Measurements from ENCODE around the gene TP53I11.

Gene TP53I11

DNA sequence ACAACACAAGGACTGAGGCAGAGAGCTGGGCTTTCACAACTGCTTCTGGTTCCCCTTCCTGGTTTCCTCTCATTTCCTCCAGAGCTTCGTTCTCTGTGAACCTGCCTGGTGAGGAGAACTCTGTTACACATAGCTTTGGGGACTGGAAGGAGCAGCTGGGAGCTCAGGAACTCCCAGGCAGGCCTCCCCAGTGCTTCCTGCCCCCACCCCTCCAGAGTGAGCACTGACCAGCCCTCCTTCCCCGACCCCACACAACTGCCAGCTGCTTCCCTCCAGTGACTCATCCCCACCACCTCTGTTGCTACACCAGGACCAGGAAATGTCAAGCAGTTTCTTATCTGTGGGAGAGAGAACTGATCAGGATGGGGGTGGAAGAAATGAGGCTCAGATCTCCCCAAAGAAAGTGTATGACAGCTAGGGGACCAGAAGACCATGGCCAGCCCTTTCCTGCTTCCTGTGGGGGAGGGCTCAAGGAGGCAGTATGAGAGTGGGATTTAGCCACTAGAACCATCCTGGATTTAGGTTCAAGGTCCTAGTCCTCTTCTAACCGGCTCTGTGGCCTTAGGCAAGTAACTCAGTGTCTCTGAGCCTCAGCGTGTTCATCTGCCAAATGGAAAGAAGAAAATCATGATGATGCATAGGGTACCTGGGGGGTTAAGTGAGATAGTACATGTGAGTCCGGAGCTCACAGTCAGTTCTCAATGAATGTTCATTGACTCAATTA lies 4.5 kb upstream of the TP53I11 start:
- DNase-seq (ENCODE audit: low spot score): no peak

DNA sequence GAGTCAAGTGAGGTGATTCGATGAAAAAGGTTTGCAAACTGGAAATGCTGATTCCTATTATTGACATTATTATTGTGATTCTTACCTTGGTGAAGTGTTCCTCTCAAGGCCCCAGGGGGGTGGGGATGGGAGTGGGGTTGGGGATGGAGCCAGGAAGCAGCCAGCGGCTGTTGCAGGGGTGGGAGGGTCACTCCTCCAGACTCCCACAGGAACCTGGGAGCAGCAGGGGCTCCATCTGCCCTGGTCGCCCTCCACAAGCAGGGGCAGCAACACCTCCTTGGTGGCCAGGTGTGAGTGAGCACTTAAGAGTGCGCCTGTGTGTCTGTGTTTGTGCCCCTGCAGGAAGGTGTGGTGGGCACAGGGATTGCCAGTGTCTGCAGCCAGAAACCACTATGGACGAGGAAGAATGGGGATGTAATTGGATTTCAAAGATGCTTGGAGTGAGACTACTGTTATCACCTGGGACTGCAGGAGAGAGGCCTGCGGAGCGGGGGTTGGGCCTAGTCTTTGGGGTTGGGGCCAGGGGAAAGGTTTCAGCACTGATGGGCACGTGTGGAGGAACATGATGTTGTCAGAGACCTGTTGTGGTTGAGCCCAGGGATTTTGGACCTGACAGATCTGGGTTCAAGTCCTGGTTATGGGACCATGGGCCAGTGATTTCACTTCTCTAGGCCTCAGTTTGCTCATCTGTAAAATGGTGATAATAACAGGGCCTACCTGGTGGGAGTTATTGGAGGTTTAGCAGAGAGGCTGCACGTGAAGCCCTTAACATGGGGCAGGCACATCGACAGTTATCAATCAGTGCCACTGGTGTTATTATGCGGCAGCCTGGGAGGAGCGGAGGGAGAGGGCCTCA lies 3.6 kb upstream of the TP53I11 start:
- no peak for DNase-seq (ENCODE audit: low spot score)

DNA sequence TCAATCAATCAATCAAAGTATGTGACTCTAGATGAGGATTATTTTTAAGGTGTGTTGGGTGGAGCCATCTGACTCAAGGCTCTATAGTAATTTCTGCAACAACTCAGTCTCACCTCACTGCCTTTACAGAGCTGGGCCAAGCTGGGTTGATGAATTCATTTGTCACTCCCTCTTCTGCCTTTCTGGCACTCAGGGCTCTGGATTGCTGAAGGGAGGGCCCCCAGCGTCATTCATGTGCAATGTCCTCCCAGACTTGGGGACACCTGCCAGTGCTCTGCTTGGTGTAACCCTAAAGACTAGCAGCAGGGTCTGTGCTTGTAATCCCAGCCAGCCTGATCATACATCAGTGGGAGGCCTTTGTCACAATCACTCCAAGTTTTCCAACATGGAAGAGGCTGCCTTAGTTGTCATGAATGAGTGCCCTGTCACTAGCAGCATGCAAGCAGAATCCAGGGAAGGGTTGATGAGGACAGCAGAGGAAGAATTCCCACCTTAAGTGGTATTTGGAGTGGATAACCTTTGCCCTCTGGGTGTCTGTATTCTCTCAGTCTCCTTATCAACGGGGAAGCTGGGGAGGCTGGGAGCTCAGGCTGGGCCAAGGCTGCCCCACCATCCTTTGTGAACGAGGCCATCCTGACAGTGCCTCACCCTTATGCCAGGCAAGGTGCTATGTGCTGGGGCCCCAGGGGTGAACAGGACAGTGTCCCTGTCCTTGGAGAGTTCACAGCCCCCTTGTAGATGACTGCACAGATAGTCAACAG lies 2.0 kb upstream of the TP53I11 start:
- no peak for DNase-seq (ENCODE audit: low spot score)

DNA sequence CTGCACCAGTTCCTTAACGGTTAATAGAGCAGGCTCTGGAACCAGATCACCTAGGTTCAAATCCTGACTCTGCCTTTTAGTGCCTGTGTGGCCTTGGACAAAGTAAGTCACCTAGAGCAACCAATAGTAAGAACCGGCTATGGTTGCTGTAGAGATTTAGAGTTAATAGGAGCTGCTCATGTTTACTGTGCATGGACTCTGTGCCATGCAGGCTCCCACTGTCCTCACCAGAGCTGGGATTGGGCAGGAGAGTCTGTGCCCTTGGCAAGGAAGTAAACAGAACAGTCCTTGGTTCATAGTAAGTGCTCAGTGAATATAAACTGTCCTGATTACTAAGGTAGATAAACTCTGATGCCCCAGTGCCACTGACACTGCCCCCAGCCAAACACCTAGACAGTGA lies 1.4 kb upstream of the TP53I11 start:
- no peak for DNase-seq (ENCODE audit: low spot score)

DNA sequence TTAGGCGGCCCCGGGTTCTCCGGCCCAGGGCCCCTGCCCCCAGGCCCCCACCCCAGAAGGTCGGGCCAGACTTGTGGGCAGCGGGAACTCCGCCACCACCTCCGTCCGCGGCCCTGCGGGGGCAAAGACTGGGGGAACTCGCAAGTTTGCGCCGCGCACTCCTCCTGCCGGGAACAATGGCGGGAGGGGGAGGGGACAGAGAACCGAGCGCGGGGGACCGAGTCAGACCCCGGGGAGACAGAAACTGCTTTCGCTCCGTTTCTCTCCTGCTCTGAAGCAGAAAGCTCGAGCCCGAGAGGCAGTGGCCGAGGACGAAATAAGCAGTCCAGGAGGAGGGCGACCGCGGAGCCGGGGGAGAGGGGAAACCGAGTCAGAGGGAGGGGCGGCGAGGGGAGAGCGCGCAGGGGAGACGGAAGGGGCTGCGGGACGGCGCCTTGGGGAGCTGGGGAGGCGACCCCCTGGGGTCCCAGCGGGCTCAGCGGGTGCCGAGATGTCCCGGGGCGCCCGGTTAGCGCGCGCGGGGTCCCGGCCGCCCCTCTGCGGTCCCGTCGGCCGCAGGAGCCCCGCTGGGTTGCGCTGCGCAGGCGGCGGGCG lies 555 bp downstream of the TP53I11 start:
- DNase-seq (ENCODE audit: low spot score): no peak

DNA sequence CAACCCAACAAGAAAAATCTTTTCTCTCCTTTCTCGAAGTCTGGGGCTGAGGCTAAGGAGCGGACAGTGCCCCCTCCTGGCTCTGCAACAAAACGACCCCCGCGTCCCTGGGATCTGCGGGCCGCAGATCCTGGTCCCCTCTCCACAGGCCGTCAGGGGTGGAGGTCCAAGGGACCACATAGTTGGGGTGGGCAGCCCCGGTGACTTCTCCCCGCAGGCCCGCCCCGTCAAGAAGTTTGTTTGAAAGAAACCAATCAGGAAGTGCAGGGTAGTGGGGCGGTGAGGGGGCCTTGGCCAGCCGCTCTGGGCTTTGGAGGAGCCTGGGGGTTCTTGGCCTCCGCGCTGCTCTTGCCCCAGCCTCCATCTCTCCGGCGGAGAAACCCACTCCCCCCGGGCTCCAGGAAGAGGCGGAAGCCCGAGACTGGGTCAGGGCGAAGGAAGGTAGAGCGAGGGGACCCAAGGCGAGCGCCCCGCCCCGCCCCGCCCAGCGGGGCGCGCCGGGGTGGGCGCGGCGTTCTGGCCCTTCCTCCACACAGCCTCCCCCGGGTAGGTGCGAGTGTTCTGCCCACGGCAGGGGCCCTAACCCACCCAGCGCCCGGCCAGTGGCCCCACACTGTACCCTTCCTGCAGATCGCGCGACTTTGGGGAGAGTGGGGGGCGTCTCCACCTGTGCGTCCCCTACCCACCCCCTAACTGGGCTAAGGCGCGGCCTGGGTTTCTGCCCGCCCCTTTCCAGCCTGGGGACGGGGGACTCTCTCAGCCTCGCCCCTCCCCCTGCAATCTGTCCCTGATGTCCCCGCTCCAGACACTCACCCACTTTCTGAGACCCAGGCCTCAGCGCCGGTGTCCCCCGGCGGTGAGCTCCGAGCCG lies 1.3 kb downstream of the TP53I11 start:
- DNase-seq (ENCODE audit: low spot score): peak; percentile 60

DNA sequence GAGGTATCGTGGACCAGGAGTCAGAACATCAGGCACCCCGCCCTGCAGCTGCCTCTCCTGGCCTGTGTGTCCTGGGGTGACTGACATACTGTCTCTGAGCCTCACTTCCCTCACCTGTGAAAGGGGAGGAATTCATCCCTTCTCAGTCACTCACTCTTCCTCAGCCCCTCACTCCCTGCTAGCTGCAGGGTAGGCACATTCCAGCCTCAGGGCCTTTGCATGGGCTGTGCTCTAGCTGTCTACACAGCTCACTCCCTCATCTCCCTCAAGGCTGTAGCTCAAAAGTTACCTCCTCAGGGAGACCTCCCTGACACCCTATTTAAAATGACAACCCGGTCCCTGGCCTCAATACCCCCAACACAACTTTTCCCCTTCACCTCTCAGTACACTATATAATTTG lies 2.5 kb downstream of the TP53I11 start:
- no peak for DNase-seq (ENCODE audit: low spot score)

DNA sequence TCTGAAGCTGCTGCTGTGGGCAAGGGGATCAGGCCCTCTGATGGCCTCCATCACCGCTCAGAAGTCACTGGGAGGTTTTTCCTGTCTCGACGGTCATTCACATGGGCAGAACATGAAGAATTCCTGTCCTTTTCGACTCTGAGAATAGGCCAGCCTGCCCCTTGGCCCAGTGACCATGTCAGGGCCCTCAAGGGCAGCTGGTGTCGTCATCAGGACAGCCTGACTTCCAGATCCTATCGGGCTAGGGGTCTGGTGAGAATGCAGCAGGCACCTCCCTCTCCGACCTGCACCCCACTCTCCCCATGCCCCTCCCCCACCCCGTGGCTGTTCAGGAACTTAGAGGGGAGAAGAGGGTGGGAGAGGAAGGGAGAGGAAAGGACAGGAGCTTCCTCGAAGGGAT lies 3.6 kb downstream of the TP53I11 start:
- DNase-seq (ENCODE audit: low spot score): no peak

GRCh38 chr11:44946263-44946662 lies 4.4 kb downstream of the TP53I11 start:
- DNase-seq (ENCODE audit: low spot score): no peak

DNA sequence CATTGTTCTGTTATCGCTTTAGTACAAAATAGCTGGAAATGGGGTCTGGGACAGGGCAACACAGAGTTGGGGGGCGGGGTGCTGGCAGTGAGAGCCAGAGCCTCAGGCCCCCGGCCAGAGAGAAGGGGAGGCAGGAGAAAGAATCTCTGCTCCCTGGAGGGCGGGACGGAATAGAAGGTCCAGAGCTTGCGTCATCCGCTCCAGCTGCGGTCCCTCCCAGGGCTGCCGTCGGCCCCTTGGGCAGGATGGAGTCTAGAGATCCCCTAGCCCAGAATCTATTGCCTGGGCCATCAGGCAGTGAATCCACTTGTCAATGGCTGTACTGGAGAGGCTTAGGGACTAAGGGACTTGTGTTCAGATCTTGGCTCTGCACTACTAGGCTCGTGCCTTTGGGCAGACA lies 5.0 kb downstream of the TP53I11 start:
- DNase-seq (ENCODE audit: low spot score): no peak

- no peak for DNase-seq (ENCODE audit: low spot score)
Observed at GRCh38 chr11:44944853-44945235, 5.8 kb downstream of the TP53I11 start.

GRCh38 chr11:44944181-44944852 lies 6.4 kb downstream of the TP53I11 start:
- DNase-seq (ENCODE audit: low spot score): no peak

DNA sequence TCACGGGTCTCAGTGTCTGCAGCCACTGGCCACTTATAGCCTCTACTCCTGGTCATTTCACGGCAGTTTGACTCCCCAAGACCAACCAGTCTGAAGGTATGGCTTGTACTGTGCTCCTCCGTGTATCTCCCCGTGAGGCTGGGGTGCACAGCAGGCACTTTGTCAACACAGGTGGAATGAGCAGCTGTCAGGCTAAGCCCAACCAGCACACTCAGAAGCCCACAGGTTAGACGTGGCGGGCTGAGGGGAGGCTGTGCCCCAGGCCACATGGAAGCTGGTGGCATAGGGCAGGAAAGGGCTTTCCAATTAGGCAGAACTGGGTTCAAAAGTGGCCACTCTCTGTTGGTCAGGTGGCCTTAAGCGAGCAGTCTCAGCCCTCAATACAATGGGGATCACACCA lies 7.0 kb downstream of the TP53I11 start:
- DNase-seq (ENCODE audit: low spot score): no peak

DNA sequence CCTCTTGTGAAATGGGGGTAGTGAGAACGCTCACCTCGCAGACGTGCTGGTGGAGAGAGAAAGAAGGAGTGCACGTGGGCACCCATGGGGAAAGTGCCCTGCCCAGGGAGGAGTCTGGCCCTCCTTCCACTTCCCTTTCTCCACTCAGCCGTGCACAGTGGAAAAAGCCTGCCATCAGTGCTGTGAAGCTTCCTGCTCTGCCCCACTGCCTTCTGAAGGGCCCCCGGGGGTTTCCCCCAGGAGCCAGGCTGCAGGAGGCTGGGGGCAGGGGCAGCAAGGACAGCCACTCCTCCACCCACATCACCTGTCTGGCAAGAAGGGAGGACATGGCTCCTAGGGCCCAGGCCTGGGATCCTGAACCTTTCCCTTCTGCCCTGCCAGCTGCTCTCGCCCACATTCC lies 7.6 kb downstream of the TP53I11 start:
- peak; percentile 83 for DNase-seq (ENCODE audit: low spot score)

GRCh38 chr11:44942029-44942955 lies 8.4 kb downstream of the TP53I11 start:
- no peak for DNase-seq (ENCODE audit: low spot score)

- DNase-seq (ENCODE audit: low spot score): no peak
Observed at GRCh38 chr11:44941259-44942021, 9.2 kb downstream of the TP53I11 start.

DNA sequence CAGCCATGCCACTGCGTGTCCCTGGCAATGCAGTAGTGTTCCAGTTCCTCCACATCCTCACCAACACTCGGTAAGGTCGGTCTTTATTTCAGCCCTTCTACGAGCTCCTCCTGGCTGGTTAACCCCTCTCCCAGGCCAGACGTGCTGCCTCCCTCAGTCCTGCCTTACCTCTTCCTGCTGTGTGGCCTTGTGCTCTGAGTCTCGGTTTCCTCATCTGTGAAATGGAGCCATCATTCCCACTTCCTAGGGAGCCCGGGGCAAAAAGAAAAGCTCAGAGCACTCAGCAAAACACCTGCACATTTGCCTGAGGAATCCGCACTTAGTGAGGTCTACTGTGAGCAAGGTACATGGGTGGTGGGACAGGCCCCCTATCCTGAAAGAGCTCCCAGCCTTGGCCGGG lies 9.8 kb downstream of the TP53I11 start:
- no peak for DNase-seq (ENCODE audit: low spot score)

- DNase-seq (ENCODE audit: low spot score): no peak
Observed at GRCh38 chr11:44940404-44940803, 10.3 kb downstream of the TP53I11 start.

Measured in germinal center (tissue), 1 donor.